PC-3 (cell line): ENCODE data around the gene ARL4C. TPM values are rescaled to one million over a fixed set of nuclear protein-coding genes. Genes with fewer than 3 reads are reported as not detected.

ENCODE experiments used
- ATAC-seq: fragments of 200-7000 bp; cut with Tn5 transposase; 2 replicates; pipeline ENCODE4 v1.9.1; 2020; ENCODE audit warnings: mild to moderate bottlenecking, moderate library complexity
- BruUV-seq: library from RNA; stranded (reverse); fragments of 400-500 nt; replicated peaks from 2 replicates; lab custom pipeline; 2021; lab: Mats Ljungman, UMichigan
- CTCF ChIA-PET: fragments of 300-600 bp; sonication (Branson Sonifier 250); formaldehyde crosslinking; loops from one replicate; lab custom pipeline; 2022; ENCODE audit warnings: antibody characterized with exemption; lab: Charles Lee
- POLR2A ChIA-PET: fragments of 300-600 bp; sonication (Branson Sonifier 250); formaldehyde crosslinking; loops from one replicate; lab custom pipeline; 2022; ENCODE audit warnings: antibody characterized with exemption; ENCODE audit not compliant: unreplicated experiment; lab: Charles Lee
- DNase-seq: peaks from one replicate; pipeline ENCODE4 v3.0.0-alpha.2; 2015
- H2AFZ ChIP-seq: fragments of 300-600 bp; sonication (generic); 2 replicates; pipeline ENCODE4 v1.6.0; 2016; ENCODE audit warnings: antibody characterized with exemption, low read length
- H3F3A ChIP-seq: fragments of 300-600 bp; sonication (generic); one replicate; pipeline ENCODE4 v1.6.0; 2017; ENCODE audit warnings: antibody characterized with exemption, low read length, control low read depth, mild to moderate bottlenecking; ENCODE audit not compliant: unreplicated experiment
- H3K27ac ChIP-seq: fragments of 300-600 bp; sonication (generic); 2 replicates; pipeline ENCODE4 v1.5.1; 2016; ENCODE audit warnings: mild to moderate bottlenecking, low read length
- H3K27me3 ChIP-seq: fragments of 300-600 bp; sonication (generic); 2 replicates; pipeline ENCODE4 v1.6.1; 2016; ENCODE audit warnings: low read length, mixed read lengths
- H3K36me3 ChIP-seq: fragments of 300-600 bp; sonication (generic); 2 replicates; pipeline ENCODE4 v1.6.1; 2016; ENCODE audit warnings: low read depth, mixed run types, low read length, mixed read lengths
- H3K4me1 ChIP-seq: fragments of 300-600 bp; sonication (generic); 2 replicates; pipeline ENCODE4 v1.5.1; 2016; ENCODE audit warnings: low read length; ENCODE audit not compliant: insufficient read depth
- H3K4me2 ChIP-seq: fragments of 300-600 bp; sonication (generic); 2 replicates; pipeline ENCODE4 v1.6.0; 2016; ENCODE audit warnings: low read length
- H3K4me3 ChIP-seq: fragments of 300-600 bp; sonication (generic); 2 replicates; pipeline ENCODE4 v1.5.1; 2016; ENCODE audit warnings: mild to moderate bottlenecking, low read length, mixed read lengths
- H3K79me2 ChIP-seq: fragments of 300-600 bp; sonication (generic); 2 replicates; pipeline ENCODE4 v1.6.1; 2017; ENCODE audit warnings: low read length, mixed read lengths
- H3K9ac ChIP-seq: fragments of 300-600 bp; sonication (generic); 2 replicates; pipeline ENCODE4 v1.6.0; 2016; ENCODE audit warnings: mild to moderate bottlenecking, low read length
- H3K9me2 ChIP-seq: fragments of 300-600 bp; sonication (generic); replicated peaks from 2 replicates; pipeline ENCODE4 v1.6.1; 2016; ENCODE audit warnings: mixed run types, low read length, mixed read lengths
- H3K9me3 ChIP-seq: fragments of 300-600 bp; sonication (generic); 2 replicates; pipeline ENCODE4 v1.6.1; 2016; ENCODE audit warnings: low read length, mixed read lengths
- H4K20me1 ChIP-seq: fragments of 300-600 bp; sonication (generic); 2 replicates; pipeline ENCODE4 v1.6.1; 2016; ENCODE audit warnings: low read length, mixed read lengths
- CTCF ChIP-seq: fragments of 300-600 bp; sonication (generic); conservative IDR thresholded peaks from 2 replicates; pipeline ENCODE4 v1.5.1; 2017; ENCODE audit warnings: antibody characterized with exemption, low read depth, mild to moderate bottlenecking, low read length
- EZH2 ChIP-seq: fragments of 300-600 bp; sonication (generic); IDR thresholded peaks from one replicate; pipeline ENCODE4 v1.6.1; 2017; ENCODE audit warnings: antibody characterized with exemption, mild to moderate bottlenecking, low read length; ENCODE audit not compliant: unreplicated experiment
- EZH2phosphoT487 ChIP-seq: fragments of 300-600 bp; sonication (generic); IDR thresholded peaks from 2 replicates; pipeline ENCODE4 v1.6.1; 2018; ENCODE audit warnings: mild to moderate bottlenecking, antibody characterized with exemption, low read length, borderline replicate concordance
- intact Hi-C: fragments of 100-400 bp; cut with micrococcal nuclease; formaldehyde crosslinking; loops from 2 replicates; pipeline ENCODE4 v1.9.0; 2023
- total RNA-seq: library from RNA; depleted of rRNA; stranded (reverse); fragments of >200 nt; gene quantifications from 2 replicates; pipeline ENCODE4 v1.2.3, GENCODE V29; 2014

ARL4C gene
- total RNA-seq, 1 experiment from 2014 or later = 19.9 TPM

- H3K27me3 ChIP-seq = no peaks in the 10 kb centered on the region
- ATAC-seq (no peak), DNase-seq (peak; percentile 9)
- BruUV-seq = no TSS peak
- H3K9me2 ChIP-seq = no peaks in the 10 kb centered on the region
- H3K36me3 ChIP-seq = no peaks in the 10 kb centered on the region
- no peak overlapping the region for H3K4me3 ChIP-seq
- H3F3A ChIP-seq = no peaks in the 10 kb centered on the region
- no peak overlapping the region for H3K4me2 ChIP-seq
- H3K9ac ChIP-seq = no peak overlapping the region
- TF ChIP-seq EZH2 (no peak), CTCF (0 out of 2 replicates have a peak, but pooled peaks have one; percentile 11)
- no peaks in the 10 kb centered on the region for H3K4me1 ChIP-seq
- CTCF ChIA-PET = no interaction called here
- H3K79me2 ChIP-seq = no peaks in the 10 kb centered on the region
- no peaks in the 10 kb centered on the region for H4K20me1 ChIP-seq
- H3K9me3 ChIP-seq = no peaks in the 10 kb centered on the region
- intact Hi-C loops = no loop called here
- H3K27ac ChIP-seq = no peak overlapping the region
- no peak overlapping the region for H2AFZ ChIP-seq
- POLR2A ChIA-PET = no interaction called here
These were observed 31.7 kb upstream of the ARL4C start for GRCh38 chr2:234528410-234529148.

DNA sequence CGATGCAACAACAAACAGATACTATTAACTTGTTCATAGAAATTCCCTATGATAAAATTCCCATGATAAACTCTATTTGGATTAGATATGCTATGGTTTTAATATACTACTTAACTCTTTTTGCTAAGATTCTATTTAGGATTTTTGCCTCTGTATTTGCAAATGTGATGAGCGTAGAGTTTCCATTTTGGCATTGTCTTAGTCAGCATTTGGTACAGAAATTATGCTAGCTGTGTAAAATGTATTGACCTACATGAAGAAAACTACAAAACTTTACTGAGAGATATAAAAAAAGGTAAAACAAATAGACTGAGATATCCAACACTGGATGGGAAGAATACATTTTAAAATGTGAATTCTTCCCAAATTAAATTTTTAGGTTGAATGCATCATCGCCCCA is 29.8 kb upstream of the ARL4C start:
- no peak overlapping the region for H3K9ac ChIP-seq
- no peak overlapping the region for H3K4me3 ChIP-seq
- H3K79me2 ChIP-seq = no peaks in the 10 kb centered on the region
- no peaks in the 10 kb centered on the region for H3K4me1 ChIP-seq
- no peaks in the 10 kb centered on the region for H4K20me1 ChIP-seq
- no peaks in the 10 kb centered on the region for H3K27me3 ChIP-seq
- BruUV-seq = no TSS peak
- H3K9me3 ChIP-seq = no peaks in the 10 kb centered on the region
- intact Hi-C loops = no loop called here
- H3K27ac ChIP-seq = no peak overlapping the region
- no peaks in the 10 kb centered on the region for H3K9me2 ChIP-seq
- no peaks in the 10 kb centered on the region for H3K36me3 ChIP-seq
- no peak overlapping the region for H2AFZ ChIP-seq
- POLR2A ChIA-PET = no interaction called here
- ATAC-seq (no peak), DNase-seq (no peak)
- H3F3A ChIP-seq = no peaks in the 10 kb centered on the region
- CTCF ChIA-PET = no interaction called here
- TF ChIP-seq CTCF (no peak), EZH2phosphoT487 (no peak), EZH2 (no peak)
- no peak overlapping the region for H3K4me2 ChIP-seq

- no TSS peak for BruUV-seq
- Histone ChIP-seq H3F3A (no peaks in the 10 kb centered on the region), H3K4me3 (no peak overlapping the region), H3K36me3 (no peaks in the 10 kb centered on the region), H3K9me2 (no peaks in the 10 kb centered on the region), H3K9me3 (no peaks in the 10 kb centered on the region), H3K4me1 (no peaks in the 10 kb centered on the region), H3K79me2 (no peaks in the 10 kb centered on the region), H3K4me2 (no peak overlapping the region), H3K9ac (no peak overlapping the region), H3K27ac (no peak overlapping the region), H2AFZ (no peak overlapping the region), H3K27me3 (no peaks in the 10 kb centered on the region), H4K20me1 (no peaks in the 10 kb centered on the region)
- no peak for DNase-seq
- ChIA-PET CTCF (no interaction called here), POLR2A (no interaction called here)
- no peak for ATAC-seq
- intact Hi-C loops = no loop called here
- TF ChIP-seq CTCF = no peak
- TF ChIP-seq EZH2phosphoT487 = no peak
- TF ChIP-seq EZH2 = no peak
These were observed 24.7 kb upstream of the ARL4C start for GRCh38 chr2:234521536-234521935.
